Tibial nerve (tissue), 4 donors: ENCODE results near the gene MRTFB. TPM values are rescaled to one million over a fixed set of nuclear protein-coding genes. Genes with fewer than 3 reads are reported as not detected.

Experiments used
- DNase-seq, 2 donors: peaks; one replicate each; pipeline ENCODE4 v3.0.0-alpha.2; 2019; ENCODE audit warnings: low spot score in 2 of 2
- H3K27ac ChIP-seq, 4 donors: fragments of 200-600 bp; sonication (generic) in 3 of 4; one replicate each; pipeline ENCODE4 v1.5.1; 2017 to 2019; ENCODE audit warnings: mild to moderate bottlenecking in 1 of 4
- H3K27me3 ChIP-seq, 2 donors: fragments of 200-600 bp; sonication (generic) in 1 of 2; one replicate each; pipeline versions ENCODE4 v1.5.1 to v1.6.0; 2017 to 2019
- H3K36me3 ChIP-seq, 3 donors: fragments of 200-600 bp; sonication (generic); one replicate each; pipeline ENCODE4 v1.5.1; 2018 to 2019
- H3K4me1 ChIP-seq, 4 donors: fragments of 200-600 bp; sonication (generic) in 3 of 4; one replicate each; pipeline ENCODE4 v1.5.1; 2017 to 2019
- H3K4me3 ChIP-seq, 4 donors: fragments of 200-600 bp; sonication (generic) in 3 of 4; one replicate each; pipeline ENCODE4 v1.5.1; 2017 to 2019; ENCODE audit warnings: mild to moderate bottlenecking in 1 of 4, moderate library complexity in 1 of 4
- H3K9me3 ChIP-seq, 4 donors: fragments of 200-600 bp; sonication (generic) in 3 of 4; one replicate each; pipeline ENCODE4 v1.5.1; 2017 to 2019
- CTCF ChIP-seq, 5 experiments: fragments of 200-600 bp in 3 of 5; fragments of 450-650 bp in 2 of 5; sonication (generic) in 3 of 5; IDR thresholded peaks; one replicate each; pipeline ENCODE4 v1.5.1; 2016 to 2019; ENCODE audit warnings: antibody characterized with exemption in 5 of 5, mild to moderate bottlenecking in 3 of 5, moderate library complexity in 2 of 5
- EP300 ChIP-seq, 2 donors: sonication (generic); formaldehyde crosslinking; IDR thresholded peaks; one replicate each; pipeline ENCODE4 v1.6.1; 2017; ENCODE audit warnings: antibody characterized with exemption in 2 of 2, mild to moderate bottlenecking in 1 of 2
- POLR2A ChIP-seq, 2 donors: fragments of 450-650 bp; IDR thresholded peaks; one replicate each; pipeline ENCODE4 v1.6.1; 2017; ENCODE audit warnings: antibody characterized with exemption in 2 of 2, mild to moderate bottlenecking in 2 of 2, moderate library complexity in 2 of 2
- WGBS, 2 donors: methylation state at CpG; one replicate each; pipeline ENCODE4 v1.1.5; 2018; 5-methylcytosine and 5-hydroxymethylcytosine counted together
- total RNA-seq, 4 donors: library from RNA; depleted of rRNA; stranded (reverse); fragments of >200 nt; gene quantifications; one replicate each; pipeline ENCODE4 v1.1.0, GENCODE V29; 2016

Gene MRTFB
- total RNA-seq, 4 donors from 2014 or later = 35.6 to 76.9 (median 61.8) TPM

GRCh38 chr16:14139872-14140271, 68.8 kb downstream of the MRTFB start:
- no peak overlapping the region for H3K4me3 ChIP-seq
- TF ChIP-seq EP300 (IDR thresholded peaks at IDR 0.05) (no peak), CTCF (IDR thresholded peaks at IDR 0.05) (no peak), POLR2A (IDR thresholded peaks at IDR 0.05) (no peak)
- H3K27ac ChIP-seq = no peak overlapping the region
- 96 to 100% methylated on average over 1 of the region's 1 CpG for WGBS, 2 donors
- H3K4me1 ChIP-seq = no peaks in the 10 kb centered on the region
- H3K9me3 ChIP-seq = peaks cover 0 to 4% (median 0%) of the 10 kb centered on the region in 4 donors
- no peaks in the 10 kb centered on the region for H3K27me3 ChIP-seq
- DNase-seq = no peak
- peaks cover 0 to 30% (median 0%) of the 10 kb centered on the region in 3 donors for H3K36me3 ChIP-seq

- Histone ChIP-seq H3K4me1 (no peaks in the 10 kb centered on the region), H3K27me3 (no peaks in the 10 kb centered on the region), H3K9me3 (peaks cover 0 to 4% (median 0%) of the 10 kb centered on the region in 4 donors), H3K27ac (no peak overlapping the region), H3K4me3 (no peak overlapping the region), H3K36me3 (peaks cover 0 to 30% (median 0%) of the 10 kb centered on the region in 3 donors)
- TF ChIP-seq CTCF (IDR thresholded peaks at IDR 0.05) (no peak), POLR2A (IDR thresholded peaks at IDR 0.05) (no peak), EP300 (IDR thresholded peaks at IDR 0.05) (no peak)
- 97% methylated on average over 5 of the region's 5 CpGs for WGBS, 2 donors
- no peak for DNase-seq
These were observed 69.8 kb downstream of the MRTFB start for GRCh38 chr16:14140923-14141322.

GRCh38 chr16:14146445-14146844, 75.3 kb downstream of the MRTFB start:
- Histone ChIP-seq H3K27me3 (no peaks in the 10 kb centered on the region), H3K4me3 (no peak overlapping the region), H3K36me3 (peaks cover 0 to 11% (median 0%) of the 10 kb centered on the region in 3 donors), H3K4me1 (peaks cover 0 to 1% (median 0%) of the 10 kb centered on the region in 4 donors), H3K27ac (no peak overlapping the region), H3K9me3 (no peaks in the 10 kb centered on the region)
- TF ChIP-seq POLR2A (IDR thresholded peaks at IDR 0.05) (no peak), CTCF (IDR thresholded peaks at IDR 0.05) (no peak), EP300 (IDR thresholded peaks at IDR 0.05) (no peak)
- DNase-seq = no peak

GRCh38 chr16:14148016-14148415, 76.9 kb downstream of the MRTFB start:
- TF ChIP-seq EP300 (IDR thresholded peaks at IDR 0.05) = no peak
- TF ChIP-seq CTCF (IDR thresholded peaks at IDR 0.05) = no peak
- no peak for TF ChIP-seq POLR2A (IDR thresholded peaks at IDR 0.05)
- no peaks in the 10 kb centered on the region for H3K36me3 ChIP-seq
- no peaks in the 10 kb centered on the region for H3K9me3 ChIP-seq
- H3K4me1 ChIP-seq = peaks cover 0 to 6% (median 0%) of the 10 kb centered on the region in 4 donors
- no peak overlapping the region for H3K27ac ChIP-seq
- no peaks in the 10 kb centered on the region for H3K27me3 ChIP-seq
- no peak for DNase-seq
- no peak overlapping the region for H3K4me3 ChIP-seq
- WGBS, 2 donors = 92 to 94% methylated on average over 2 of the region's 2 CpGs

- H3K27ac ChIP-seq = no peak overlapping the region
- WGBS, 2 donors = 91 to 92% methylated on average over 8 of the region's 8 CpGs
- H3K9me3 ChIP-seq = no peaks in the 10 kb centered on the region
- H3K27me3 ChIP-seq = no peaks in the 10 kb centered on the region
- no peak for TF ChIP-seq EP300 (IDR thresholded peaks at IDR 0.05)
- TF ChIP-seq CTCF (IDR thresholded peaks at IDR 0.05) = no peak
- no peak for TF ChIP-seq POLR2A (IDR thresholded peaks at IDR 0.05)
- H3K36me3 ChIP-seq = no peaks in the 10 kb centered on the region
- no peak overlapping the region for H3K4me3 ChIP-seq
- no peak for DNase-seq
- peaks cover 0 to 6% (median 0%) of the 10 kb centered on the region in 4 donors for H3K4me1 ChIP-seq
These were observed 77.5 kb downstream of the MRTFB start for GRCh38 chr16:14148569-14148968.
